HUES48 (cell line): Measurements from ENCODE around the gene C4orf33.

Source experiments
- H3K27ac ChIP-seq: one replicate; pipeline ENCODE4 v1.7.0; 2013; ENCODE audit warnings: low read depth, low read length, inconsistent platforms
- H3K27me3 ChIP-seq: 2 replicates; pipeline ENCODE4 v1.6.1; 2013; ENCODE audit warnings: mild to moderate bottlenecking, low read length; ENCODE audit not compliant: control insufficient read depth, insufficient read depth
- H3K36me3 ChIP-seq: 2 replicates; pipeline ENCODE4 v1.6.1; 2013; ENCODE audit warnings: low read length; ENCODE audit not compliant: control insufficient read depth, insufficient read depth
- H3K4me1 ChIP-seq: 2 replicates; pipeline ENCODE4 v1.6.1; 2013; ENCODE audit warnings: mild to moderate bottlenecking, low read length; ENCODE audit not compliant: control insufficient read depth, insufficient read depth
- H3K4me3 ChIP-seq: 2 replicates; pipeline ENCODE4 v1.5.1; 2013; ENCODE audit warnings: mild to moderate bottlenecking, low read depth, low read length
- H3K9ac ChIP-seq: 2 replicates; pipeline ENCODE4 v1.6.1; 2013; ENCODE audit warnings: mild to moderate bottlenecking, low read depth, low read length, moderate library complexity
- H3K9me3 ChIP-seq: 2 replicates; pipeline ENCODE4 v1.6.1; 2013; ENCODE audit warnings: low read length; ENCODE audit not compliant: control insufficient read depth, insufficient read depth

The C4orf33 gene

GRCh38 chr4:129129143-129129542 lies 33.2 kb downstream of the C4orf33 start:
- no peak overlapping the region for H3K4me3 ChIP-seq
- no peaks in the 10 kb centered on the region for H3K36me3 ChIP-seq
- 0 out of 2 replicates have a peak, but pooled peaks cover 3% of the 10 kb centered on the region for H3K9me3 ChIP-seq
- no peak overlapping the region for H3K27ac ChIP-seq
- no peak overlapping the region for H3K9ac ChIP-seq
- H3K4me1 ChIP-seq: no peaks in the 10 kb centered on the region
- no peaks in the 10 kb centered on the region for H3K27me3 ChIP-seq

- no peak overlapping the region for H3K9ac ChIP-seq
- H3K4me1 ChIP-seq: no peaks in the 10 kb centered on the region
- 0 out of 2 replicates have a peak, but pooled peaks cover 3% of the 10 kb centered on the region for H3K9me3 ChIP-seq
- H3K27me3 ChIP-seq: no peaks in the 10 kb centered on the region
- H3K36me3 ChIP-seq: no peaks in the 10 kb centered on the region
- H3K27ac ChIP-seq: no peak overlapping the region
- H3K4me3 ChIP-seq: no peak overlapping the region
Observed at GRCh38 chr4:129131343-129131742, 35.4 kb downstream of the C4orf33 start.

DNA sequence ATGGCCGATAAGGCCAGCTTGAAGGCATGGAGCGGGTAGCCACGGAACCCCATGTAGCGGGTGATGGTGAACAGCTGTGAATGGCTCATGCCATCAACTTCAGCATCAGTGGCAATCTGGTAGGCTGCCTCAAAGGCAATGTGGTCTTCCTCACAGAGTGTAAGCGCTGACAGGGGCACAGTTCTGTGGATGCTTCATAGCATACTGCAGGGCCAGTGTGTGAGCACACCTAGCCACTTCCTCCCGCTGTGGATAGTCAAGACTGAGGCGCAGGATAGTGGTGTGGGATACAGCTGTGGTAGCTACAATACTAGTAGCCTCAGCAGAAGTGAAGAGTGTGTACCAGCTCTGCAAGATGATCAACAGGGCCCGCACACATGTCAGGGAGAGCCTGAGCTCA lies 40.5 kb downstream of the C4orf33 start:
- H3K27ac ChIP-seq: no peak overlapping the region
- H3K9me3 ChIP-seq: 0 out of 2 replicates have a peak, but pooled peaks cover 3% of the 10 kb centered on the region
- H3K27me3 ChIP-seq: no peaks in the 10 kb centered on the region
- 0 out of 2 replicates have a peak, but pooled peaks cover 1% of the 10 kb centered on the region for H3K4me1 ChIP-seq
- no peak overlapping the region for H3K9ac ChIP-seq
- H3K4me3 ChIP-seq: no peak overlapping the region
- no peaks in the 10 kb centered on the region for H3K36me3 ChIP-seq

DNA sequence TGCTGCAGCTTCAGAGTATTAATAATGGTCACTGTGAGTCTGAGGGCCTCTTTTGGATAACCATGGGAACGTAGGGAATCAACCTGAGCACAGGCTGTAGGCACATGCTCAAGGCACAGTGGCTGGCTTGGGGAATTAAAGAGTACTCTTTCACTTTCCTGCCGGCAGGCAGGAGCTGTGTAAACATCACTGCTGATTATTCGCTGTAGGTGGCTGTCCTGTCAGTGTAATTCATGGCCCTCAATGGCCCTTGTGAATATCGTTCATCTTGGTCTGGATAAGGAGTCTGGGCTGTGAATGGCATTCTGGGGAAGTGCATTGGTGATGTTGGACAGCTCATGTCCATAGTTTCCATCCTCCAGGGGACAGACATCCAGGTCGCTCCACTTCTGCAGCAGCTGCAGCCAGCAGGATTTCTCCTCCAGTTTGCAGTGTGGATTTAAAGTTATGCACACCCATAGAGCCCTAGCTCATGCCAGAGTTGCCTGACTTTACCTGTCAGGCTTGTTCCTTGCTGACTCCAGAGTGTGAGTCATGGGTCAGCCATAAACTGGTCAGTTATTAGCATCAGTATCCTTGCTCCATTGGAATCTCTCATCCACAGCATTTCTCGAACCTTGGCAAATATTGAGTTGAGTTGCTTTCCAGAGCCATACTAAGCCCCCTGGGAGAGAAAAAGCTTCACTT lies 43.0 kb downstream of the C4orf33 start:
- Histone ChIP-seq H3K4me3 (no peak overlapping the region), H3K9me3 (no peaks in the 10 kb centered on the region), H3K9ac (no peak overlapping the region), H3K4me1 (peaks cover 6% of the 10 kb centered on the region; the same call in 1 of the 2 replicates), H3K27ac (no peak overlapping the region), H3K36me3 (no peaks in the 10 kb centered on the region), H3K27me3 (no peaks in the 10 kb centered on the region)

- Histone ChIP-seq H3K9me3 (no peaks in the 10 kb centered on the region), H3K36me3 (no peaks in the 10 kb centered on the region), H3K4me3 (no peak overlapping the region), H3K27me3 (no peaks in the 10 kb centered on the region), H3K9ac (no peak overlapping the region), H3K27ac (no peak overlapping the region), H3K4me1 (peaks cover 6% of the 10 kb centered on the region; the same call in 1 of the 2 replicates)
Observed at GRCh38 chr4:129140521-129140920, 44.6 kb downstream of the C4orf33 start.

- no peaks in the 10 kb centered on the region for H3K9me3 ChIP-seq
- no peak overlapping the region for H3K4me3 ChIP-seq
- no peak overlapping the region for H3K9ac ChIP-seq
- H3K4me1 ChIP-seq: peaks cover 6% of the 10 kb centered on the region; the same call in 1 of the 2 replicates
- H3K27ac ChIP-seq: no peak overlapping the region
- no peaks in the 10 kb centered on the region for H3K36me3 ChIP-seq
- no peaks in the 10 kb centered on the region for H3K27me3 ChIP-seq
Observed at GRCh38 chr4:129143359-129143758, 47.4 kb downstream of the C4orf33 start.

DNA sequence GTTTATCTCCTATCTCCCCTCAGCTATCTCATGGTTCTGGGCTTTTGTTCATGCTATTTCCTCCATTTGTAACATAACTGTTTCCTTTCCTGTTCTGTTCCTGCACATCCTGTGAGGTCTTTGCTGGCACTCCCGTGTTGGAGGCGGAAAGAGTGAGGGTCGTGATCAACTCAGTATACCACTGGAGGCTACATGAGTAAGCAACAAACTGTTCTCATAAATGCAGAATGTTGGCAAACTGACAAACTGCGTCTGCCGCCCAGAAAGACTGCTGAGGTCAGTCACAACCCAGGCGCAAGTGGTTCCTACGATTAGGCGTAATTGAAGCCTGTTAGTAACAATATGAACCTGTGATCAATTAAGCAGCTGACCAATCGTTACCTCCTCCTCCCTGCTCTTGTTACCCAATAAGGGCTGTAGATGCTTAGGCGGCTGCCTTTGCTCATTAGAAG lies 48.8 kb downstream of the C4orf33 start:
- Histone ChIP-seq H3K4me3 (no peak overlapping the region), H3K9me3 (no peaks in the 10 kb centered on the region)

DNA sequence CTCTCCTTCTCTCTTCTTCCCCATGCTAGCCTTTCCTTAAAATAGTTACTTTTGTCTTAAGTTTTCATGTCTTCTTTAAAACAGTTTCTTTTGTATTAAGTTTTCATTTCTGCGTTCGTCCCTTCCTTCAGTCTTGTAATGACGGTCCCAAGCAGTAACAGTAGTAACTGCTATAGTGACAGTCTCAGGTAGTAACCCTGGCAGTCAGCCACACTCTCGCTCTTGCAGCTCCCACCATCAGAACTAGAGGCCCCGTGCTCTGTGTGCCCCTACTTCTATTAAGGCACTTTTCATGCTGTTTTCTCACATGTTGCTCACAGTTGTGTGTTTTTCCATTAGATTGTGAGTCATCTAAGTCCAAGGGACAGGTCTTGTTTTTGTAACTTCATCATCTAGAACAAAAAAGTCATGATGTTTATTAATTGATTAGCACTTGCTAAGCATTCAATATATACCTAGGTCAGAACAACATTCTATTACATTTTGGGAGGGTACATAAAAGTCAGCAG lies 49.3 kb downstream of the C4orf33 start:
- Histone ChIP-seq H3K27ac (no peak overlapping the region), H3K4me3 (0 out of 2 replicates have a peak overlapping the region, but pooled peaks have one; percentile 16), H3K27me3 (no peaks in the 10 kb centered on the region), H3K9me3 (no peaks in the 10 kb centered on the region), H3K4me1 (peaks cover 6% of the 10 kb centered on the region; the same call in 1 of the 2 replicates), H3K9ac (no peak overlapping the region), H3K36me3 (no peaks in the 10 kb centered on the region)

More for the DNA sequence above, 48.8 kb downstream of the C4orf33 start:
- H3K4me1 ChIP-seq: peaks cover 6% of the 10 kb centered on the region; the same call in 1 of the 2 replicates
- H3K27me3 ChIP-seq: no peaks in the 10 kb centered on the region
- no peak overlapping the region for H3K27ac ChIP-seq
- H3K36me3 ChIP-seq: no peaks in the 10 kb centered on the region
- no peak overlapping the region for H3K9ac ChIP-seq

GRCh38 chr4:129146639-129147038 lies 50.7 kb downstream of the C4orf33 start:
- Histone ChIP-seq H3K27ac (no peak overlapping the region), H3K36me3 (no peaks in the 10 kb centered on the region), H3K4me3 (no peak overlapping the region), H3K9me3 (no peaks in the 10 kb centered on the region), H3K27me3 (no peaks in the 10 kb centered on the region), H3K9ac (no peak overlapping the region), H3K4me1 (peaks cover 2% of the 10 kb centered on the region; the same call in 1 of the 2 replicates)

DNA sequence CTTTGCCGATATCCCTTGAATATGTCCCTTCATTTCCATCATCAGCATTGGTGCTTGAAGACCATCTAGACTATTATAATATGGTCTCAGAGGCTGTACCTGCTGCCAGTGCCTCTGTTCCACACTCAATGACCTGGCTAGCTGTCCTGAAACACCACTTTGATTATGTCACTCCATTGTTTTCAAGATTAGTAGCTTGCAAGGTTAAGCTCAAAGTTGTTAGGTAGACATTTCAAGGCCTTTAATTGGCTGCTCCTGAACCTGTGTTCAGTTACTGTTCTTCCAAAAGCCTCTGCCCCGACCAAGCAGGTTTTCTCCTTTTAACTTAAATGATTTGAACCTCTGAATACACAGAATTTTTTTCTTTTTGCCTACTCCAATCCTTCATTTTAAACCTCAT lies 52.9 kb downstream of the C4orf33 start:
- Histone ChIP-seq H3K9me3 (no peaks in the 10 kb centered on the region), H3K36me3 (no peaks in the 10 kb centered on the region), H3K27ac (no peak overlapping the region), H3K4me3 (no peak overlapping the region), H3K9ac (no peak overlapping the region), H3K27me3 (no peaks in the 10 kb centered on the region), H3K4me1 (no peaks in the 10 kb centered on the region)

DNA sequence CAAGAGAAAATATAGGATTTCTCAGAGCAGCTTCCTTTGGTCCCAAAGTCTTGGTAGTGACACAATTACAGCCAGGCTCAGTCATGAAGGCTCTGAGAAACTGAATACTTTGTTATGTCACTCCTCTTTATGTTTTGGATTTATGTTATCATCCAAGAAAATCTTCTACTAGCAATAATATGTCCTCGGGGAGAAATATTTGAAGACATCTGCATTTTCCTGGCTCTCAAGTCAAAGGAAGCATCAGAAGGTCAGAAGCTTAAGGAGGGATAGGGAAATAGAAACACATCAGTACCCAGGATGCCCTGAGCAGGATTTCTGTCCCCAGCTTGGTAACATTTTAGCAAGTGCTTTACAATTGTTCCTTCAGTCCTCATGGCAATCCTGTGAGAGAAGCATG lies 54.0 kb downstream of the C4orf33 start:
- no peaks in the 10 kb centered on the region for H3K4me1 ChIP-seq
- no peak overlapping the region for H3K27ac ChIP-seq
- H3K9me3 ChIP-seq: no peaks in the 10 kb centered on the region
- H3K4me3 ChIP-seq: no peak overlapping the region
- H3K9ac ChIP-seq: no peak overlapping the region
- H3K27me3 ChIP-seq: no peaks in the 10 kb centered on the region
- no peaks in the 10 kb centered on the region for H3K36me3 ChIP-seq
